GM18867 (cell line): Measurements from ENCODE around the gene FAM186B.

Experiments used
- ATAC-seq: cut with Tn5 transposase; IDR thresholded peaks from one replicate; pipeline ENCODE4 v1.9.1; 2021; ENCODE audit warnings: mild to moderate bottlenecking, moderate library complexity; ENCODE audit not compliant: unreplicated experiment

FAM186B gene

GRCh38 chr12:49540229-49541139 is 65.0 kb downstream of the FAM186B start:
- ATAC-seq: no peak

DNA sequence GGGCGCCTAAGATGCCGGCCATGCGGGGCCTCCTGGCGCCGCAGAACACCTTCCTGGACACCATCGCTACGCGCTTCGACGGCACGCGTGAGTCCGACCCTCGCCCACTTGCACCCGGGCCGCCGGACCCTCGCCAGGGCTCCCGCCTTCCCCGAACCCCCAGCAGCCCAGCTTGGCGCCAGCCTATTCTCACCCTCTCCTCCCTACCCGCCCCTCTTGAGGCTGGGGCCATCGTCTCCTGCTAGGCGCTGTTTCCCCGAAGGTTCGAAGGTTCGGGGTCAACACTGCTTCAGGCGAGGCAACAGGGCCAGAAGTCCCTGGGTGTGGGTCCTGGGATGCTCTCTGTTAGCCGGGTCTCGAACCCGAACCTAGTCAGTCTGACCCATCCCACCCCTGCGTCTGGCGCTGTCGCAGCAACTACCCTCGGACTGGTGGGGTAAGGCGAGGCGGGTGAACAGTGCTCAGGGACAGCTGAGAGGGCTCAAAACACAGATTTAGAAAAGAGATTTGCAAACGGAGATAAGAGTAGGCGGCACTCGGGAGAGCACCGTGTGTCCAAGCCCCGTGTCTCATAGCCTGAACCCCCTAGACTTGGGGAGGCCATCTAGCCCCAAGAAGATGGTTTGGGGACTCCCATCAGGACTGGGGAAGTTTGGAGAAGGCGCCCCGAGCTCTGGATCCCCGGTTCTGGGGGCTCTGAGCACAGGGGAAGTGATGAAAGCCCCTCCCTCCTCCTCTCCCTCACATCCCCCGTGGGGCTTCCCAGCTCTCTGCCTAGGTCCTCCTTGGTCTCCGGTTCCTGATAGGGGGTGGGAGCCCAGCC is 65.8 kb downstream of the FAM186B start:
- no peak for ATAC-seq

DNA sequence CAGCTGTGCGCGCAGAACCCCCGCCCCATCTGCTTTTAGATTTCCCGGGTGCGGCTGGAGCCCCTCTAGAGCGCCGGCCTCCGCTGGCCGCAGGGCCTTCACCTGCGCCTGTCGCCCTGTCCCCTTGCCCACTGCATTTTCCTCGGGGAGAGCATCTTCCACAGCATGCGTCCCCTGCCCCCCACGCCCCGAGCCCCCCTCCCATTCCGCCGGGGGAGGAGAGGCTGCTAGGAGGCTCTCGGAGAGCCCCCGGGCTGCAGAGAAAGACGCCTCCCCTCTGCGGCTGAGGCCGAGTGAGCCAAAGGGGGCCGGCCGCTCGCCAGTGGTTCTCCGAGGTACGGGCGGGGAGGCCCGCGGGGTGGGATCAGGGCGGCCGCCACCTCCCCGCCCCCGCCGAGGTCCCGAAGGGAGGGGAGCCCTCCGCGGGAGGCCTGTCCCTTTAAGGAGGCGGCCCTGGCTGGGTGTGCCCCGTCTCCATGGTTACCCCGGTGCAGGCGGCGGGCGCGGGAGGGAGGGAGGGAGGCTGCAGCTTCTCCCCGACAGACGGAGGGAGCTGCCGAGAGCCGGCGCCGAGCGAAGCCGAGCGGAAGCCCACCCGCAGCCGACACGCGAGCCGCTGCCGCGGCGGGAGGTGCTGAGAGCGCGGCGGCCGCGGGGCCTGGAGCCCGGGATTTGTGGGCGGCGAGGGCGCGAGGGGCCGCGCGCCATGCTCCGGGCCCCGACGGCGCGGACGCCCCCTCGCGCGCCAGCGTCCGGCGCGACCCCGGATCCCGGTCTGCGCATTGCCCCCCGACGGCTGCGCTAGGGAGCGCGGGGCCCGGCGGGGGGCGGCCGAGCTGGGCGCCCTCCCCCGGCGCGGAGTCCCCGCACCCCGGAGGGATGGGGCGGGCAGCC is 66.7 kb downstream of the FAM186B start, which contains the start of gene KCNH3:
Gene KCNH3, plus strand, starts transcription at position 521 of the 894 bp plus-strand sequence. CDS start 387 bp downstream, outside the sequence.
- ATAC-seq: peak; percentile 68

DNA sequence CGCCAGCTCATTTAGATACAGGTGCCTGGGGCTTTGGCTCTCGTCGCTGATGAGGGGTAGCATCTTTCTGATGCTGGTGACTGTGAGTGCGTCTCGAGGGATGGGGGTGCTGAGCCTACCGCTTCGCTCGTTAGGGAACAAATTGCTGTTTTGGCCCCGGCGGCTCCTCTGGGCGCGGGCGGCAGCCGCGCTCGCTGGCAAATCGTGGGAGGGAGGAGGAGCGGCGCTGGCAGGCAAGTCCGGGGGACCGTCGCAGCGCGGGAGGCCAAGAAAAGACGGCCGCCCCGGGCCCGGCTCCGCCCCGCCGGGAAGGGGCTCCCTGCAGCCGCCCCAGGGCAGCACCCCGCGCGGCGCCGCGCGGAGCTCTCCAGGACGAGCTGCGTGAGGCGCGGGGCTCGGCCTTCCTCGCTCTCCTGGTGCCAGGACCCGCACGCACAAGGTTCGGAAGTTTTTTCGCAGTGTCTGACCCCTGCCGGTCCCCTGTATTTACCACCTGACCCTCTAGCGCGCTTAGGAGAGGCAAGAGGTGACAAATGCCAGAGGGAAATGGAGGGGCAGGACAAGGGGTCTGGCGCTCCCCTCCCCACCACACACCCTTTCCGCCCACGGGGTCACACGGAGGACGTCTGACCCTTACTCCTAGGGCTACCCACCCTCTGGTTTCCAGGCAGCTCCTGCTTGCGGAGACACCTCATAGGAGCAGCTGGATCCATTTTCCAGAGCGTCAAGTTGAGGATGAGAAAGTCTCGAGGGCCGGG is 67.5 kb downstream of the FAM186B start:
- no peak for ATAC-seq
